ENCODE data around the gene IMP4. TPM values are rescaled to one million over a fixed set of nuclear protein-coding genes. Genes with fewer than 3 reads are reported as not detected.

The IMP4 gene
- total and polyA plus RNA-seq, 2 of the 13 experiments (the other 11 are each of a cell fraction or from before 2014, with no cell fraction given): 142 to 158 TPM

DNA sequence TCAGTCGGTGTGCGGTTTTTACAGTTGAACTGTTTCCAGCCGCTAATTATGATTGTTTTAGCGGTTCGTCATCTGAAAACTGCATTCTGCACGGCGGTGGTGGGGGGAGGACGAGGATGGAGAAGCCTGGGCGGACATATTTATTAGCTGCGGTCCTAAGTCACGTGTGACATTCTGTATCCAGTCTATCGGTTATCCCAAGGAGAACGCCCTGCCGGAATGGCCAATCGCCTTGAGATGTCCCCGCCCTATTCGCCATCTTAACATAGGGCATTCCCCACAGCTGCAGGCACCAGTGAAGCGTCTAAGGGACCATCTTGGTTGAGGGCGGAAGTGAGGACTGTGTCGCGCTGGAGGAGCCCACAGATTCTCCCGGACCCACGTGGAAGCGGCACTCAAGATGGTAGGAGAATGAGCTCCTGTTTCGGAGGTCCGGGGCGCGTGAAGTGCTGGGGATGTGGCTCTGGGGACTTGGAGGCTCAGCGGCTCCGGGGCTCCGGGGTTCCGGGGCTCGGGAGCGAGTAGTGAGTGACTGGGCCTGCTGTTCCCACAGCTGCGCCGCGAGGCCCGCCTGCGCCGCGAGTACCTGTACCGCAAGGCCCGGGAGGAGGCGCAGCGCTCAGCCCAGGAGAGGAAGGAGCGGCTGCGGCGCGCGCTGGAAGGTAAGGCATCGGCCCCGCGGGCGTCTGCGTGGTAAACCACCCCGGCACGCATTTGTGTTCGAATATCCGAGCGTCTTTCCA, at the start of gene IMP4 (continued):
- TF ChIP-seq, protein P1, sequence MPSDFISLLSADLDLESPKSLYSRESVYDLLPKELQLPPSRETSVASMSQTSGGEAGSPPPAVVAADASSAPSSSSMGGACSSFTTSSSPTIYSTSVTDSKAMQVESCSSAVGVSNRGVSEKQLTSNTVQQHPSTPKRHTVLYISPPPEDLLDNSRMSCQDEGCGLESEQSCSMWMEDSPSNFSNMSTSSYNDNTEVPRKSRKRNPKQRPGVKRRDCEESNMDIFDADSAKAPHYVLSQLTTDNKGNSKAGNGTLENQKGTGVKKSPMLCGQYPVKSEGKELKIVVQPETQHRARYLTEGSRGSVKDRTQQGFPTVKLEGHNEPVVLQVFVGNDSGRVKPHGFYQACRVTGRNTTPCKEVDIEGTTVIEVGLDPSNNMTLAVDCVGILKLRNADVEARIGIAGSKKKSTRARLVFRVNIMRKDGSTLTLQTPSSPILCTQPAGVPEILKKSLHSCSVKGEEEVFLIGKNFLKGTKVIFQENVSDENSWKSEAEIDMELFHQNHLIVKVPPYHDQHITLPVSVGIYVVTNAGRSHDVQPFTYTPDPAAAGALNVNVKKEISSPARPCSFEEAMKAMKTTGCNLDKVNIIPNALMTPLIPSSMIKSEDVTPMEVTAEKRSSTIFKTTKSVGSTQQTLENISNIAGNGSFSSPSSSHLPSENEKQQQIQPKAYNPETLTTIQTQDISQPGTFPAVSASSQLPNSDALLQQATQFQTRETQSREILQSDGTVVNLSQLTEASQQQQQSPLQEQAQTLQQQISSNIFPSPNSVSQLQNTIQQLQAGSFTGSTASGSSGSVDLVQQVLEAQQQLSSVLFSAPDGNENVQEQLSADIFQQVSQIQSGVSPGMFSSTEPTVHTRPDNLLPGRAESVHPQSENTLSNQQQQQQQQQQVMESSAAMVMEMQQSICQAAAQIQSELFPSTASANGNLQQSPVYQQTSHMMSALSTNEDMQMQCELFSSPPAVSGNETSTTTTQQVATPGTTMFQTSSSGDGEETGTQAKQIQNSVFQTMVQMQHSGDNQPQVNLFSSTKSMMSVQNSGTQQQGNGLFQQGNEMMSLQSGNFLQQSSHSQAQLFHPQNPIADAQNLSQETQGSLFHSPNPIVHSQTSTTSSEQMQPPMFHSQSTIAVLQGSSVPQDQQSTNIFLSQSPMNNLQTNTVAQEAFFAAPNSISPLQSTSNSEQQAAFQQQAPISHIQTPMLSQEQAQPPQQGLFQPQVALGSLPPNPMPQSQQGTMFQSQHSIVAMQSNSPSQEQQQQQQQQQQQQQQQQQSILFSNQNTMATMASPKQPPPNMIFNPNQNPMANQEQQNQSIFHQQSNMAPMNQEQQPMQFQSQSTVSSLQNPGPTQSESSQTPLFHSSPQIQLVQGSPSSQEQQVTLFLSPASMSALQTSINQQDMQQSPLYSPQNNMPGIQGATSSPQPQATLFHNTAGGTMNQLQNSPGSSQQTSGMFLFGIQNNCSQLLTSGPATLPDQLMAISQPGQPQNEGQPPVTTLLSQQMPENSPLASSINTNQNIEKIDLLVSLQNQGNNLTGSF (CRISPR knock-in tag; IDR thresholded peaks at IDR 0.05): no peak
- TF ChIP-seq, protein P2, sequence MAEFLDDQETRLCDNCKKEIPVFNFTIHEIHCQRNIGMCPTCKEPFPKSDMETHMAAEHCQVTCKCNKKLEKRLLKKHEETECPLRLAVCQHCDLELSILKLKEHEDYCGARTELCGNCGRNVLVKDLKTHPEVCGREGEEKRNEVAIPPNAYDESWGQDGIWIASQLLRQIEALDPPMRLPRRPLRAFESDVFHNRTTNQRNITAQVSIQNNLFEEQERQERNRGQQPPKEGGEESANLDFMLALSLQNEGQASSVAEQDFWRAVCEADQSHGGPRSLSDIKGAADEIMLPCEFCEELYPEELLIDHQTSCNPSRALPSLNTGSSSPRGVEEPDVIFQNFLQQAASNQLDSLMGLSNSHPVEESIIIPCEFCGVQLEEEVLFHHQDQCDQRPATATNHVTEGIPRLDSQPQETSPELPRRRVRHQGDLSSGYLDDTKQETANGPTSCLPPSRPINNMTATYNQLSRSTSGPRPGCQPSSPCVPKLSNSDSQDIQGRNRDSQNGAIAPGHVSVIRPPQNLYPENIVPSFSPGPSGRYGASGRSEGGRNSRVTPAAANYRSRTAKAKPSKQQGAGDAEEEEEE (CRISPR knock-in tag; IDR thresholded peaks at IDR 0.05; ENCODE audit: borderline replicate concordance): no peak
- TF ChIP-seq, protein P3, sequence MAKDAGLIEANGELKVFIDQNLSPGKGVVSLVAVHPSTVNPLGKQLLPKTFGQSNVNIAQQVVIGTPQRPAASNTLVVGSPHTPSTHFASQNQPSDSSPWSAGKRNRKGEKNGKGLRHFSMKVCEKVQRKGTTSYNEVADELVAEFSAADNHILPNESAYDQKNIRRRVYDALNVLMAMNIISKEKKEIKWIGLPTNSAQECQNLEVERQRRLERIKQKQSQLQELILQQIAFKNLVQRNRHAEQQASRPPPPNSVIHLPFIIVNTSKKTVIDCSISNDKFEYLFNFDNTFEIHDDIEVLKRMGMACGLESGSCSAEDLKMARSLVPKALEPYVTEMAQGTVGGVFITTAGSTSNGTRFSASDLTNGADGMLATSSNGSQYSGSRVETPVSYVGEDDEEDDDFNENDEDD (CRISPR knock-in tag; IDR thresholded peaks at IDR 0.05; ENCODE audit: borderline replicate concordance): peak; percentile 60
- TF ChIP-seq FOXO1 (CRISPR knock-in tag; IDR thresholded peaks at IDR 0.05): 0 out of 2 replicates have a peak, but pooled peaks have one; percentile 5
- TF ChIP-seq, protein P4, sequence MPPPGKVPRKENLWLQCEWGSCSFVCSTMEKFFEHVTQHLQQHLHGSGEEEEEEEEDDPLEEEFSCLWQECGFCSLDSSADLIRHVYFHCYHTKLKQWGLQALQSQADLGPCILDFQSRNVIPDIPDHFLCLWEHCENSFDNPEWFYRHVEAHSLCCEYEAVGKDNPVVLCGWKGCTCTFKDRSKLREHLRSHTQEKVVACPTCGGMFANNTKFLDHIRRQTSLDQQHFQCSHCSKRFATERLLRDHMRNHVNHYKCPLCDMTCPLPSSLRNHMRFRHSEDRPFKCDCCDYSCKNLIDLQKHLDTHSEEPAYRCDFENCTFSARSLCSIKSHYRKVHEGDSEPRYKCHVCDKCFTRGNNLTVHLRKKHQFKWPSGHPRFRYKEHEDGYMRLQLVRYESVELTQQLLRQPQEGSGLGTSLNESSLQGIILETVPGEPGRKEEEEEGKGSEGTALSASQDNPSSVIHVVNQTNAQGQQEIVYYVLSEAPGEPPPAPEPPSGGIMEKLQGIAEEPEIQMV (CRISPR knock-in tag; IDR thresholded peaks at IDR 0.05; ENCODE audit: low read depth): peak; percentile 100
- no peak for TF ChIP-seq ZNF296 (CRISPR knock-in tag; conservative IDR thresholded peaks at IDR 0.05)
- no peak for TF ChIP-seq ZFAT (CRISPR knock-in tag; conservative IDR thresholded peaks at IDR 0.05)
- peak; percentile 82 for TF ChIP-seq GATAD2A (CRISPR knock-in tag; IDR thresholded peaks at IDR 0.05)
- TF ChIP-seq, protein P5, sequence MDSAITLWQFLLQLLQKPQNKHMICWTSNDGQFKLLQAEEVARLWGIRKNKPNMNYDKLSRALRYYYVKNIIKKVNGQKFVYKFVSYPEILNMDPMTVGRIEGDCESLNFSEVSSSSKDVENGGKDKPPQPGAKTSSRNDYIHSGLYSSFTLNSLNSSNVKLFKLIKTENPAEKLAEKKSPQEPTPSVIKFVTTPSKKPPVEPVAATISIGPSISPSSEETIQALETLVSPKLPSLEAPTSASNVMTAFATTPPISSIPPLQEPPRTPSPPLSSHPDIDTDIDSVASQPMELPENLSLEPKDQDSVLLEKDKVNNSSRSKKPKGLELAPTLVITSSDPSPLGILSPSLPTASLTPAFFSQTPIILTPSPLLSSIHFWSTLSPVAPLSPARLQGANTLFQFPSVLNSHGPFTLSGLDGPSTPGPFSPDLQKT (CRISPR knock-in tag; IDR thresholded peaks at IDR 0.05; ENCODE audit: borderline replicate concordance): no peak
- TF ChIP-seq CENPT (CRISPR knock-in tag; IDR thresholded peaks at IDR 0.05; ENCODE audit: low read depth): no peak
- TF ChIP-seq ZNF431 (CRISPR knock-in tag; IDR thresholded peaks at IDR 0.05; ENCODE audit: borderline replicate concordance, low read depth): peak; percentile 75
- TF ChIP-seq CBX5 (CRISPR knock-in tag; IDR thresholded peaks at IDR 0.05; ENCODE audit: borderline replicate concordance): no peak
